ENCODE data around the gene ITGB6. TPM values are rescaled to one million over a fixed set of nuclear protein-coding genes. Genes with fewer than 3 reads are reported as not detected.

The ITGB6 gene, protein sequence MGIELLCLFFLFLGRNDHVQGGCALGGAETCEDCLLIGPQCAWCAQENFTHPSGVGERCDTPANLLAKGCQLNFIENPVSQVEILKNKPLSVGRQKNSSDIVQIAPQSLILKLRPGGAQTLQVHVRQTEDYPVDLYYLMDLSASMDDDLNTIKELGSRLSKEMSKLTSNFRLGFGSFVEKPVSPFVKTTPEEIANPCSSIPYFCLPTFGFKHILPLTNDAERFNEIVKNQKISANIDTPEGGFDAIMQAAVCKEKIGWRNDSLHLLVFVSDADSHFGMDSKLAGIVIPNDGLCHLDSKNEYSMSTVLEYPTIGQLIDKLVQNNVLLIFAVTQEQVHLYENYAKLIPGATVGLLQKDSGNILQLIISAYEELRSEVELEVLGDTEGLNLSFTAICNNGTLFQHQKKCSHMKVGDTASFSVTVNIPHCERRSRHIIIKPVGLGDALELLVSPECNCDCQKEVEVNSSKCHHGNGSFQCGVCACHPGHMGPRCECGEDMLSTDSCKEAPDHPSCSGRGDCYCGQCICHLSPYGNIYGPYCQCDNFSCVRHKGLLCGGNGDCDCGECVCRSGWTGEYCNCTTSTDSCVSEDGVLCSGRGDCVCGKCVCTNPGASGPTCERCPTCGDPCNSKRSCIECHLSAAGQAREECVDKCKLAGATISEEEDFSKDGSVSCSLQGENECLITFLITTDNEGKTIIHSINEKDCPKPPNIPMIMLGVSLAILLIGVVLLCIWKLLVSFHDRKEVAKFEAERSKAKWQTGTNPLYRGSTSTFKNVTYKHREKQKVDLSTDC
- total RNA-seq (not detected), polyA plus RNA-seq (1 to 10 TPM; 1.8 to 5.1 (median 2.5) TPM)

DNA sequence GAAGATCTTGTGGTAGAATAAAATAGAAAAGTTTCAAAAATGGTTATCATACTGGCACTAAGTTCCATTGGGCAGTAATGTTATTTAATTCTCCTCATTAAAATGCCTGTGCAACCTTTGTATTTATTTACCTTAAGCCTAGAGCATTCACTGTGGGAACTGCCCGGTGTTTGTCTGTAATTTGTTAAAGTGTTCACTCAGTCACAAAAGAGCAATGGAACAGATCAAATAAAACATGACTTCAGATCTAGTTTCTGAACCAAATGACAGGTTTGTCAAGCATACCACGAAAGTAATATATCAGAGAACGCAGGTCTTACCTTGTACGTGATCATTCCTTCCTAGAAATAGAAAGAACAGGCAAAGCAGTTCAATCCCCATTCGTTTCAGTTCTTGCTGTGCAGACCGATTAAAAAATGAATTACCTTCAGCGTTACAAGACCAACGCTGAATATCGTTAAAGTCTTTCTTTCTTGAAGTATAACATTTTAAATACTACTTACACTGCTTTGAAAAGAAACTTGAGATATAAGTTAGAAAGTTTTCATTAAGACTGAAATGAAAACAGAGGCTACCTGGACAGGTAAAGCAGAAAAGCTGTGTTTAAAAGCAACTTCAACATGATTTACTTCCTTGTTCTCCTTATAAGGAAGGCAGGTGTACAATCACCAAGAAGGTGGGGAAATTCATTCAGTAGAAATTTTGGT is at the start of gene ITGB6:
TSS of gene ITGB6 (minus strand) at position 590 of the 707 bp plus-strand sequence. CDS start at position 381, 209 bp downstream.
- TF ChIP-seq POLR2AphosphoS5 (IDR thresholded peaks at IDR 0.05) (no peak), EP300 (IDR thresholded peaks at IDR 0.05) (no peak)
- TF ChIP-seq, protein P1, sequence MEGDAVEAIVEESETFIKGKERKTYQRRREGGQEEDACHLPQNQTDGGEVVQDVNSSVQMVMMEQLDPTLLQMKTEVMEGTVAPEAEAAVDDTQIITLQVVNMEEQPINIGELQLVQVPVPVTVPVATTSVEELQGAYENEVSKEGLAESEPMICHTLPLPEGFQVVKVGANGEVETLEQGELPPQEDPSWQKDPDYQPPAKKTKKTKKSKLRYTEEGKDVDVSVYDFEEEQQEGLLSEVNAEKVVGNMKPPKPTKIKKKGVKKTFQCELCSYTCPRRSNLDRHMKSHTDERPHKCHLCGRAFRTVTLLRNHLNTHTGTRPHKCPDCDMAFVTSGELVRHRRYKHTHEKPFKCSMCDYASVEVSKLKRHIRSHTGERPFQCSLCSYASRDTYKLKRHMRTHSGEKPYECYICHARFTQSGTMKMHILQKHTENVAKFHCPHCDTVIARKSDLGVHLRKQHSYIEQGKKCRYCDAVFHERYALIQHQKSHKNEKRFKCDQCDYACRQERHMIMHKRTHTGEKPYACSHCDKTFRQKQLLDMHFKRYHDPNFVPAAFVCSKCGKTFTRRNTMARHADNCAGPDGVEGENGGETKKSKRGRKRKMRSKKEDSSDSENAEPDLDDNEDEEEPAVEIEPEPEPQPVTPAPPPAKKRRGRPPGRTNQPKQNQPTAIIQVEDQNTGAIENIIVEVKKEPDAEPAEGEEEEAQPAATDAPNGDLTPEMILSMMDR (IDR thresholded peaks at IDR 0.05), result no peak
- Histone ChIP-seq H3K4me3 (no peak within 1 kb of the TSS), H3K9me3 (no peaks in the 10 kb centered on the region), H3K27me3 (no peaks in the 10 kb centered on the region), H3K36me3 (no peaks in the 10 kb centered on the region), H3K4me1 (no peaks in the 10 kb centered on the region), H3K27ac (no peak within 1 kb of the TSS)
- DNase-seq, result no peak
- intact Hi-C loops (cut with DNase I), result no loop called here
- WGBS, 2 donors, result 21 to 68% methylated on average over 9 of the region's 9 CpGs

DNA sequence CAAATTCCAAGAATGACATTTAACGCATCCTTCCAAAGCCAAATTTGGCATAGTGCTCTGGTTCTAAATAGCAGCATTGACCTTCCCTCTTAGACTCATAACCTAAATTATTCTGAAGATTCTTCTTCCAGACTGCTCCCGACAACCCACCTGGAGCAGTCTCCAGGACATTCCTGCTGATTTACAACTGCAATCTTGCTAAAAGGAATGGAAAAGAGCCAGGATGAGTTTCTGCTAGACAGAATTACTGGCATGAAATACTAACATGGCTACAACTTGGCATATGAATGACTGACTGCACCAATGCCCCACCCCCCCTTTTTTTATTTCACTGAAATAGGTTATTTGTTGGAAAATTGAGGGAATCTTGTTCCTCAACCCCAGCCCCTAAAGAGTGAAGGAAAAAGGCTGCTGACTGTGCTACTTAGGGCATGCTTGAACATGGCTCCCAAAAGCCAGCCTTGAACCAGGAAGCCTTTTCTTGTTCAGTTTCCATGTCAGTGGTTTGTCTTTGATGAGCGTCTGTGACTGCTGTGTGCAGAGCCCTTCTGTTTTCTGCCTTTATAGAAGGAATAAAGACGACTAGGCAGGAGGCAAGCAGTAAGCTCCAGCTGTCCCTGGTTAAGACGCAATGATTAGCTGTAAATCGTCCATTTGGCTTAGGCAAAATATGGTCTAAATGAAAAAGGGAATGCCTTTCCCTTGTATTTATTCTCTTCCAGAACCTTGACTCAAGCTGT is 47.4 kb upstream of the ITGB6 start:
- peaks cover 0 to 26% (median 11%) of the 10 kb centered on the region in 4 donors for H3K4me1 ChIP-seq
- H3K27ac ChIP-seq, result no peak overlapping the region
- H3K36me3 ChIP-seq, result no peaks in the 10 kb centered on the region
- H3K27me3 ChIP-seq, result no peaks in the 10 kb centered on the region
- WGBS, 2 donors, result 82 to 92% methylated on average over 6 of the region's 6 CpGs
- DNase-seq, result no peak
- intact Hi-C loops (cut with DNase I), result loop anchor here (10.0 kb wide), 1 partner anchor 123 kb away; no protein-coding TSS in a partner anchor
- H3K4me3 ChIP-seq, result no peak overlapping the region
- TF ChIP-seq POLR2AphosphoS5 (IDR thresholded peaks at IDR 0.05), result no peak
- TF ChIP-seq EP300 (IDR thresholded peaks at IDR 0.05), result no peak
- TF ChIP-seq, protein P1 (IDR thresholded peaks at IDR 0.05), result no peak
- TF ChIP-seq POLR2A (IDR thresholded peaks at IDR 0.05), result no peak
- no peaks in the 10 kb centered on the region for H3K9me3 ChIP-seq

DNA sequence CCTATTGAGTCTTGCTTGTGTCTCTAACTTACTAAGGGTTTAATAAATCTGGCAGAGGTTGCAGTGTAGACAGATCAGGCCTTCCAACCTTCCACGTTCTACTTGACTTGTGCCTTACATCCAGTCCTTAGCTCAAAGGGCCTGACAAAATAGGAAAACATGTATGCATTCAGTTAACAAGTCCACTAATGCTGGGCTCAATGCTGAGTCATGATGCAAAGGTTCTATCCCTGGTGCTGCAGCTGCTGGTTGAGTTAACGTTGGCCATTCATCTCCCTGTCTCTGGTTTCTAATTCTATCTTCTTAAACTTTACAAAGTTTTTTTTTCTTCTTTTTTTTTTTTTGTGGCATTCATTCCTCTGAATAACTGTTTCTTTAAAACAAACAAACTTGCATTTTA is 46.3 kb upstream of the ITGB6 start:
- Histone ChIP-seq H3K9me3 (no peaks in the 10 kb centered on the region), H3K27me3 (no peaks in the 10 kb centered on the region), H3K27ac (no peak overlapping the region), H3K36me3 (no peaks in the 10 kb centered on the region), H3K4me3 (no peak overlapping the region), H3K4me1 (peaks cover 0 to 27% (median 8%) of the 10 kb centered on the region in 4 donors)
- TF ChIP-seq, protein P1 (IDR thresholded peaks at IDR 0.05), result no peak
- TF ChIP-seq EP300 (IDR thresholded peaks at IDR 0.05) (no peak), POLR2A (IDR thresholded peaks at IDR 0.05) (no peak), POLR2AphosphoS5 (IDR thresholded peaks at IDR 0.05) (no peak)
- DNase-seq, result no peak
- WGBS, 2 donors, result 89 to 92% methylated on average over 2 of the region's 2 CpGs
- intact Hi-C loops (cut with DNase I), result loop anchor here (10.0 kb wide), 1 partner anchor 122 kb away; no protein-coding TSS in a partner anchor

DNA sequence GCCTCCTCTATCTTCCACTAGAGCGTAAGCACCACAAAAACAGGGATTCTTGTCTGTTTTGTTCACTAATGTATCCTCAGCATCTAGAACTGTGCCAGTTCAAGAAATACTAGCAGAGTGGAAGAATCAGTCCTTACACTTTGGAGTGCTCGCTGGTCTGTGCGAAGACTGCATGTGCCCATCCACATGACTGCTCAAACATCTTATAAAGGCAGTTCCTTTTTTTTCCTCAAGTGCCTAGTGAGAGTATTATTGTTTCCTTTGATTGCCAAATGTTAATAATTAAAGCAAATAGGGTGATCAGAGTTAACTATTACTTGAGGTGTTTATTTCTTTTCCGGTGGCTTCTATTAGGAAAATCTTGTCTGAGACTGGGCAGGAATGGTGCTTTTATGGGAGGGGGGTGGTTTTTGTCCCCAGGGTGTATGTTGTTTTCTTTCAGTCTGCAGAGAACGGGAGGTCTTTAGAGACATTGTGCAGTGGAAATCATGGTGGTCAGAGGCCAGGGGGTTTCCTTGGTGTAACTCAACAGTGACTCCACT is 45.6 kb upstream of the ITGB6 start:
- DNase-seq, result no peak
- intact Hi-C loops (cut with DNase I), result loop anchor here (10.0 kb wide), 1 partner anchor 121 kb away; no protein-coding TSS in a partner anchor
- Histone ChIP-seq H3K27ac (no peak overlapping the region), H3K36me3 (no peaks in the 10 kb centered on the region), H3K4me3 (no peak overlapping the region), H3K9me3 (no peaks in the 10 kb centered on the region), H3K27me3 (no peaks in the 10 kb centered on the region), H3K4me1 (peaks cover 0 to 27% (median 8%) of the 10 kb centered on the region in 4 donors)
- no peak for TF ChIP-seq POLR2AphosphoS5 (IDR thresholded peaks at IDR 0.05)
- WGBS, 2 donors, result 79 to 85% methylated on average over 5 of the region's 5 CpGs

Measured in sigmoid colon (tissue), 7 donors.